HG02571 (cell line): ENCODE data around the gene ASPM.
"Not testable (repeated sequence)": the region's sequence is repeated elsewhere in the genome, so short reads cannot be mapped to it uniquely, and the experiment has no call there.

Experiments
- ATAC-seq: cut with Tn5 transposase; IDR thresholded peaks from one replicate; pipeline ENCODE4 v1.9.1; 2021; ENCODE audit warnings: mild to moderate bottlenecking, moderate library complexity; ENCODE audit not compliant: unreplicated experiment

Gene ASPM

GRCh38 chr1:197144570-197145325 lies 1.7 kb downstream of the ASPM start:
- no peak for ATAC-seq

GRCh38 chr1:197143276-197143675 lies 3.2 kb downstream of the ASPM start:
- no peak for ATAC-seq

GRCh38 chr1:197141575-197141974 lies 4.9 kb downstream of the ASPM start:
- ATAC-seq = no peak

GRCh38 chr1:197140121-197140520 lies 6.3 kb downstream of the ASPM start:
- no peak for ATAC-seq

GRCh38 chr1:197139169-197139568 lies 7.3 kb downstream of the ASPM start:
- no peak for ATAC-seq

GRCh38 chr1:197137322-197137721 lies 9.1 kb downstream of the ASPM start:
- ATAC-seq = no peak

GRCh38 chr1:197130677-197131304 lies 15.7 kb downstream of the ASPM start:
- ATAC-seq = no peak

GRCh38 chr1:197129698-197130097 lies 16.8 kb downstream of the ASPM start:
- no peak for ATAC-seq

GRCh38 chr1:197127246-197127912 lies 19.1 kb downstream of the ASPM start:
- ATAC-seq = no peak

GRCh38 chr1:197126691-197127090 lies 19.8 kb downstream of the ASPM start:
- no peak for ATAC-seq

- ATAC-seq = no peak
Observed at GRCh38 chr1:197124376-197124775, 22.1 kb downstream of the ASPM start.

- no peak for ATAC-seq
Observed at GRCh38 chr1:197116156-197116555, 30.3 kb downstream of the ASPM start.

- ATAC-seq = no peak
Observed at GRCh38 chr1:197106869-197107268, 39.6 kb downstream of the ASPM start.

GRCh38 chr1:197103300-197103699 lies 43.2 kb downstream of the ASPM start:
- ATAC-seq = no peak

GRCh38 chr1:197101978-197102377 lies 44.5 kb downstream of the ASPM start:
- ATAC-seq = no peak

- no peak for ATAC-seq
Observed at GRCh38 chr1:197100677-197101076, 45.8 kb downstream of the ASPM start.

- ATAC-seq = no peak
Observed at GRCh38 chr1:197099444-197099843, 47.0 kb downstream of the ASPM start.

GRCh38 chr1:197096971-197097370 lies 49.5 kb downstream of the ASPM start:
- ATAC-seq = not testable (repeated sequence)

GRCh38 chr1:197096137-197096536 lies 50.3 kb downstream of the ASPM start:
- no peak for ATAC-seq

- no peak for ATAC-seq
Observed at GRCh38 chr1:197093226-197093885, 53.1 kb downstream of the ASPM start.

- ATAC-seq = no peak
Observed at GRCh38 chr1:197092491-197093023, 53.9 kb downstream of the ASPM start.
